ENCODE data around the gene SCNN1B.
A peak's percentile ranks its signal among the peaks of the same experiment; 100 is the strongest.
"Not testable (repeated sequence)": the region's sequence is repeated elsewhere in the genome, so short reads cannot be mapped to it uniquely, and the experiment has no call there.

The SCNN1B gene

DNA sequence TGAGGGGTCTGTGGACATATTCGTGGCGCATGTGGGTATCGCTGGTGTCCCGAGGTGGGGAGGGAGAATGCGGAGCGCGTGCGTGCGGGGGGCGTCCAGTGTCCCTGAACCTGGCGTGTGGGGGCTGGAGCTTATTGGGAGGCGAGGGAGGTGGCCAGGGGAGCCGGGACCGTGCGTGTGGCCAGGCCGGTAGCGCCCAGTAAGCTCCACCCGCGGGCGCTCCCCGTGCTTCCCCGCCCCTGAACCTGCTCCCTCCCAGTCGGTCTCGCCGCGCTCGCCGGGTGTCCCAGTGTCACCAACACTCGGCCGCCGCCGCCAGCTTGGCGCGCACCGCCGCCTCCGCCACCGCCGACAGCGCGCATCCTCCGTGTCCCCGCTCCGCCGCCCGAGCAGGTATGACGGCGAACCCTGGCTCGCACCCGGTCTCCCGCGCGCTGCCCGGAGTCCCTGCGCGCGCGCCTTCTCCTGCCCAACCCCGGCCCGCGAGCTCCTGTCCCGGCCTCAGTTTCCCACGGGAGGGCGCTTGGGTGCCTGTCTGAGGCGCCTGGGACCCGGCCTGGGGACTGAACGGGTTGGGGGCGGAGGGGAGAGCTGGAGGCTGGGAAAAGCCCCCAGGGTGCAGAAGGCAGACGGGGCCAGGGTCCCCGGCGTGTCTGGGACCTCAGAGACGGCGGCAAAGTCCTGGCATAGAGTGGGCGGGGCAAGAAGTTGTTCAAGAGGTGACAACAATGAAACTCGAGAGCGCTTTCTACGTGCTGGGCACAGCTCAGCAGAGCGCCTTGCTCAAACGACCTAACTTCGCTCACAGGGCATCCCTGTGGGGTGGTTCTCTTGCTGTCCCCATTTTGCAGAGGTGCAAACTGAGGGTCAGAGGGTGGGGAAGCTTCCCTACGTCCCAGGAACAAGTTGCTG is at the start of gene SCNN1B:
TSS of gene SCNN1B (plus strand) at position 258 of the 912 bp plus-strand sequence. CDS start 46,298 bp downstream, outside the sequence.
- DNase-seq (ENCODE audit: low spot score) = no peak

GRCh38 chr16:23252310-23252709 is 49.8 kb upstream of the SCNN1B start:
- no peak for DNase-seq (ENCODE audit: low spot score)

- DNase-seq (ENCODE audit: low spot score) = not testable (repeated sequence)
Measured at GRCh38 chr16:23253650-23254049, 48.5 kb upstream of the SCNN1B start.

DNA sequence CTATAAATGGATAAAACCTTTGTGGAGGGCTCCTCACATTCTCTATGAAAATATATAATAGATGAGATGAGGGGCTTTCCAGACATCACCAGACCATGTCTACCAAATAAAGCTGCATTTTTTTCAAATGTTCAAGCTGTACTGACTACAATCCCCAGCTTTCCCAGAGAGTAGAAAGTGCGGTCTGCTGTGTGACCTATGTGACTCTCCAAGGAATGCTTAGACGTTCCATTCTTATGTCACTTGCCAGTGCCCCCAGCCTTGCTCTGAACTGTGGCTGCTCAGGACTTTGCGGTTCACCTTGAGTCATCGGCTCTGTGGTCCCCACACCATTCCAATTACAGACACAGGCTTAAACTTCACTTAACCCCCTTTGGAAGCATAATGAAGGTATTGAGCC is 47.8 kb upstream of the SCNN1B start:
- DNase-seq (ENCODE audit: low spot score) = peak; percentile 66

DNA sequence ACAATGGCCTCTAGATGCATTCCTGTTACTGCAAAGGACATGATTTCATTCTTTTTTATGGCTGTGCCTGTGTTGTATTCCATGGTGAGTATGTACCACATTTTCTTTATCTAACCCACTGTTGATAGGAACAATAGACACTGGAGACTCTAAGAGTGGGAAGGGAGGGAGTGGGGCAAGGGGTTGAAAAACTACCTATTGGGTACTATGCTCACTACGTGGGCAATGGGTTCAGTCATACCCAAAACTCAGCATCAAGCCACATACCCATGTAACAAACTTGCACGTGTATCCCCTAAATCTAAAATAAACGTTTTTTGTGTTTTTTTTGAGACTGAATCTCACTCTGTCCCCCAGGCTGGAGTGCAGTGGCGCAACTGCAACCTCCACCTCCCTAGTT is 47.1 kb upstream of the SCNN1B start:
- no peak for DNase-seq (ENCODE audit: low spot score)

- DNase-seq (ENCODE audit: low spot score) = no peak
Measured at GRCh38 chr16:23256440-23256839, 45.7 kb upstream of the SCNN1B start.

DNA sequence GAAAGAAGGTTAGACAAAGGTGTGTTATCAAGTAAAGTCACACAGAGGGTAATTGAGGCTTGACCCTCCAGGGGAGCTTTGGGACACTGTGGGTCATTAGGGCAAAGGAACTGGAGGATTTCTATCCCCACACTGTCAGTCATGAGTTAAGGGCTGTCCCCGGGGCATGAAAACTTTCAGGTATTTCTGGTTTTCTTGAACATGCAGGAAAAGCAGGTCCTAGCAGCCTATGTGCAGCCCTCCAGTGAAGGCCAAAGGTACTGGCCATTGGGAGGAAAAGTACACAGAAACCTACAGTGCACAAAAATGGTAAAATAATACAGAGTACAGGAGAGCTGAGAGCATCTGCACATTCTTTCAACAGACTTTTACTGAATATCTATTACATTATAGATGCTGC is 44.4 kb upstream of the SCNN1B start:
- no peak for DNase-seq (ENCODE audit: low spot score)

GRCh38 chr16:23258919-23259237 is 43.2 kb upstream of the SCNN1B start:
- DNase-seq (ENCODE audit: low spot score) = no peak

DNA sequence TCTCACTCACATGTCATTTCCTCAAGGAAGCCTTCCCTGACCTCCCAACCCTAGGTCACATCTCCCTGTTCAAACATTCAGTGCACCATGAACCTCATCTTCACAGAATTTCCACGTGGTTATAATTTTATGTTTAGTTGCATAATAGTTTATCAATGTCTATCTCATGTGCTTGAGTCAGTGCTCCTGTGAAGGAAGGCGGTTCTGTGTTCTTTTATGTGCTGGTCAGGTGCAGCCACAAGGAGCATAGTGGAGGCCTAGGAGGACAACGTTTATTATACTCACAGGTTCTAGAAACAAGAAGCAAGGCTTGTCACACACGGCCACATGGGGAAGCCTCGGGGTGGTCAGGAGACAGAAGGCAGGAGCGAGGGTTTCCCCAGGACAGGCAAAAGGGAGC is 34.5 kb upstream of the SCNN1B start:
- no peak for DNase-seq (ENCODE audit: low spot score)

DNA sequence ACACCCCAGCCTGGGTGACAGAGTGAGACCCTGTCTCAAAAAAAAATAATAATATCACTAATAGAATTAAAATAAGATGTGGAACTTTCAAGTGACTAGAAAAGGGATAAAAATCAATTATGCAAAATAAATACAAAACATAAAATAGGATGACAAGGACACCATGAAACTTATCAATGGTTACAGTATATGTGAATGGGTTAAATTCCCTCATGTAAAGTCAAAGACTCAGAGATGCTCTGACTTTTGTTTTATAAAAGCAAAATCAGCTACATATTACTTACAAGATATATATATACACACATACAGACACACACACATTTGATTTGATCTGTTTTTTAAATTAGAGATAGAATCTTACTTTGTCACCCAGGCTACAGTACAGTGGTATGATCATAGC is 33.5 kb upstream of the SCNN1B start:
- DNase-seq (ENCODE audit: low spot score) = no peak

DNA sequence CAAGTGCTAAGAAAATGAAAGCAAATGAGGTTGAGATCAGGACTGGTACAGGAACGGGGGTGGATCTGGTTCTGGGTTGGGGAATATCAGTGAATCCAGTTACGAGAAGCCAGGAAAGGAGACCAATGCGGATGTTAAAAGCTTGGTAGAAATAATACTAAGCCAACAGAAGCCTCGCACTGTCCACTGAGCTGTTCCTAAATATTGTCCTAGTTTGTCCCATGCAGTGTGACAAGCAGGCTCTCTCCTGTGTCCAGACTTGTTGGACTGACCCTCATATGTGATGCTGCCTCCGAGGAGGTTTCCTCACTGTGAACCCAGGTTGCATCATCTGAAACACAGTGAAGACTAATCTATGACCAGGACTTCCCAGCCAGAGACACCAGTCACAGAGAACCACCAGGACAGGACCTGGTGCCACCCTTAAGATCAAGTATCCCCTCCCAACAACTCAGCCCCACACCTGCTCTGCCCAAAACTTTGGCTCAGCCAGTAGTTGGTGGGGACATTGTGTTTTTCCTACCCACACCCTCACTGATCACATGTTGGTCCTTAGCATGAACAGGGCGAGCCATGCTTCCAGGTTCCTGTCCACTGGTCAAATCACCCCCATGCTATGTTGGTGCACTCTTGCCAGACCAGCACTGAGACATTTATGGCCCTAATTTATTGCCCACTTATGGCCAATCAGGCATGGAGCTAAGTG is 32.7 kb upstream of the SCNN1B start:
- DNase-seq (ENCODE audit: low spot score) = peak; percentile 20

DNA sequence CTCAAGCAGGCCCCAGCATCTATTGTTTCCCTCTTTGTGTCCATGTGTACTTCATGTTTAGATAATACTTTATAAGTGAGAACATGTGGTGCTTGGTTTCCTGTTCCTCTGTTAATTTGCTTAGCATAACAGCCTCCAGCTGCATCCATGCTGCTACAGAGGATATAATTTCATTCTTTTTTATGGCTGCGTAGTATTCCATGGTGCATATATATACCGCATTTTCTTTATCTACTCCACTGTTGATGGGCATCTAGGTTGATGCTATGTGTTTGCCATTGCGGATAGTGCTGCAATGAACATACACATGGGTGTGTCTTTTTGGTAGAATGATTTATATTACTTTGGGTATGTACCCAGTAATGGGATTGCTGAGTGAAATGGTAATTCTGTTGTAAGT is 31.4 kb upstream of the SCNN1B start:
- DNase-seq (ENCODE audit: low spot score) = no peak

DNA sequence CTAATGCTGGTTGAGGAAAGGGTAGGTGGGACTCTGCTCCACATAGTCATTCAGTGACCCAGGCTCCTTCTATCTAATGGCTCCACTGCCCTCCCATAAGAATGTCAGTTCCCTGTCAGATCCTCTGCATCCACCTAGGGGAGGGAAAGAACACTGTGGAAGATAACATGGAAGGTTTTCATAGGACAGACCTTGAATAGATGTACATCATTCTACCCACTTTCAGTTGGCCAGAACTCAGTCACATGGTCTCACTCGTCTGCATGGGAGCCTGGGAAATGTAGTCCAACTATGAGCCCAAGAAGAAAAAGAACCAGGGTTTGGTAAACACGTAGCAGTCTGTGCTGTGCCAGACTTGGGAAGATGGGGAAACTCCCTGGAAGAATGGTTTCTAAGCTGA is 27.1 kb upstream of the SCNN1B start:
- DNase-seq (ENCODE audit: low spot score) = peak; percentile 41

GRCh38 chr16:23276821-23277220 is 25.3 kb upstream of the SCNN1B start:
- no peak for DNase-seq (ENCODE audit: low spot score)

DNA sequence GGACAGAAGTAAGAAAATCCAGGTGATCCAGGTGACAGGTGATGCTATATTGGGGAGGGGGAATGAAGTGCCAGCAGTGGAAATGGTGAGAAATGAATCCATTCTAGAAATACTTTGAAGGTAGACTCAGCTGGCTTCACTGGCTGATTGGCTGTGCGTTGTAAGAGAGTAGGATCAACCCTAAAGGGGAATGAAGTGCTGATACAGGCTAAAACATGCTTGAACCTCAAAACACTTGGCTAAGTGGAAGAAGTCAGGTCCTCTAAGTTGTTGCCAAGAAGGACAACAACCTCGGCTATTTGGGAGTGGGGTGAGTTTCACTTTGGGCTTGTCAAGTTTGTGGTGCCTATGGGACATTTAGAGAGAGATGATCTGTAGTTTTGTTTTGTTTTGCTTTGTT is 24.1 kb upstream of the SCNN1B start:
- DNase-seq (ENCODE audit: low spot score) = no peak

GRCh38 chr16:23279721-23280153 is 22.4 kb upstream of the SCNN1B start:
- no peak for DNase-seq (ENCODE audit: low spot score)

DNA sequence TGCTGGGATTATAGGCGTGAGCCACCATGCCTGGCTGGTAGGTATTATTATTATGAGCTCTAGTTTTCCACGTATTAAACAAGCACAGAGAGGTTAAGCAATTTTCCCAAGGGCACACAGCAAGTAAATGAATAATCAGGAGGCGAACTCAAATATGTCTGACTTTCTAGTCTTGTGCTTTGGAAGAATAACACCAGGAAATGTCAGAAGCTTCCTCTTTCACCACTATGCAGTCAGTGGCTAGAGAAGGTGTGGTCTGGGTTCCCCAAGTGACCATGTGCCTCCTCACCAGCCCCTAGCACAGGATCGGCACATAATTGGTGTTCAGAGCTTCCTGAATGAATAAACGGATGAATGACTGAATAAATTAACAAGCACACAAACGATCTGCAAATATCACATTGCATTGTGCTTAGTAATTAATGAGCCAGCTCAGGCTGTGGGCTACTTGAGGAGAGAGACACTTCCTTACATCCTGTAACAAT is 21.6 kb upstream of the SCNN1B start:
- DNase-seq (ENCODE audit: low spot score) = no peak

- no peak for DNase-seq (ENCODE audit: low spot score)
Measured at GRCh38 chr16:23282568-23282967, 19.5 kb upstream of the SCNN1B start.

GRCh38 chr16:23283571-23283970 is 18.5 kb upstream of the SCNN1B start:
- no peak for DNase-seq (ENCODE audit: low spot score)

DNA sequence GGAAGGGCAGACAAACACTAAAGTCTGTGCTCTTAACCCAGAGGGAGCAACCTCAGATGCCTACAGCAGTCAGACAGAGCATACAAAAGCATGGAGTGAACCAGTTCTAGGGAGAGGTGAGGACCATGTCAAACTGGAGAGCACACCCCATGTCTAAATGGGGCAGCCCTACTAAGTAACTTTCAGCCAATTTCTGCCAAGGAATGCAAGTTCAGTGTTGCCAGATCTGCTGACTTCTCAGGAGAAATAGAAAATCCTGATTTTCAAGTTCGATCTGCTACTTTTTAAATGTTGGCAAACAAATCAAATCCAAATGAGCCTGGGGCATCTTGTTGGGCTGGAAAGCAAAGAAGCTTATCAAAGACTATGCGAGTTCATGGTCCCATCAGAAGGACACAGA is 17.5 kb upstream of the SCNN1B start:
- no peak for DNase-seq (ENCODE audit: low spot score)

- DNase-seq (ENCODE audit: low spot score) = no peak
Measured at GRCh38 chr16:23286131-23286532, 16.0 kb upstream of the SCNN1B start.

GRCh38 chr16:23288209-23288608 is 13.9 kb upstream of the SCNN1B start:
- DNase-seq (ENCODE audit: low spot score) = no peak

All from SW480 (cell line).